Cardiac fibroblast (primary cell): Measurements from ENCODE around the gene KCNAB3.

ENCODE experiments used
- DNase-seq, 2 donors: peaks; one replicate each; pipeline versions ENCODE4 v3.0.0 to v3.0.0-alpha.2; 2010; ENCODE audit warnings: low read depth in 2 of 2
- H3K4me3 ChIP-seq, 2 donors: replicated peaks in 1 of 2; 1 replicate in 1 of 2; 2 replicates in 1 of 2; pipeline ENCODE4 v1.5.1; 2011; ENCODE audit warnings: low read depth in 2 of 2, low read length in 2 of 2, mild to moderate bottlenecking in 2 of 2, moderate library complexity in 1 of 2
- CTCF ChIP-seq: IDR thresholded peaks from one replicate; pipeline ENCODE4 v1.5.1; 2011; ENCODE audit warnings: low read depth, mild to moderate bottlenecking, low read length, inconsistent platforms

Gene KCNAB3

GRCh38 chr17:7893187-7893880 is 36.3 kb downstream of the KCNAB3 start:
- TF ChIP-seq CTCF, result no peak
- no peak overlapping the region for H3K4me3 ChIP-seq
- DNase-seq, result no peak

- peak; percentile 91 to 98 for DNase-seq
- peak; percentile 56 for TF ChIP-seq CTCF
- H3K4me3 ChIP-seq, result no peak overlapping the region
These were observed 40.3 kb downstream of the KCNAB3 start for GRCh38 chr17:7889166-7889955.

GRCh38 chr17:7888184-7888920 is 41.3 kb downstream of the KCNAB3 start, which contains the start of gene CHD3:
Gene CHD3, plus strand, starts transcription at chr17:7888789. Its CDS starts 212 bp downstream, at chr17:7889001.
- peak within 1 kb of the TSS; percentile 35 to 53 for H3K4me3 ChIP-seq
- no peak for TF ChIP-seq CTCF

GRCh38 chr17:7887482-7888183 is 42.0 kb downstream of the KCNAB3 start:
- TF ChIP-seq CTCF, result no peak
- DNase-seq, result peak; percentile 98
- peak overlapping the region; percentile 85 to 86 for H3K4me3 ChIP-seq

More at GRCh38 chr17:7888184-7888920, 41.3 kb downstream of the KCNAB3 start, which contains the start of gene CHD3:
- peak; percentile 26 to 32 for DNase-seq

- DNase-seq, result no peak
- peak overlapping the region; percentile 85 to 86 for H3K4me3 ChIP-seq
- no peak for TF ChIP-seq CTCF
These were observed 42.6 kb downstream of the KCNAB3 start for GRCh38 chr17:7887038-7887481.
